Endothelial cell of umbilical vein (primary cell): Measurements from ENCODE around the gene TBC1D10A.

Experiments
- POLR2A ChIP-seq: IDR thresholded peaks from 2 replicates; pipeline ENCODE4 v1.6.1; 2012; ENCODE audit warnings: low read depth, mild to moderate bottlenecking, control low read depth, low read length
- POLR2AphosphoS5 ChIP-seq: IDR thresholded peaks from 2 replicates; pipeline ENCODE4 v1.6.1; 2012; ENCODE audit warnings: low read depth, mild to moderate bottlenecking, control low read depth, low read length, moderate library complexity; ENCODE audit not compliant: insufficient read depth

DNA sequence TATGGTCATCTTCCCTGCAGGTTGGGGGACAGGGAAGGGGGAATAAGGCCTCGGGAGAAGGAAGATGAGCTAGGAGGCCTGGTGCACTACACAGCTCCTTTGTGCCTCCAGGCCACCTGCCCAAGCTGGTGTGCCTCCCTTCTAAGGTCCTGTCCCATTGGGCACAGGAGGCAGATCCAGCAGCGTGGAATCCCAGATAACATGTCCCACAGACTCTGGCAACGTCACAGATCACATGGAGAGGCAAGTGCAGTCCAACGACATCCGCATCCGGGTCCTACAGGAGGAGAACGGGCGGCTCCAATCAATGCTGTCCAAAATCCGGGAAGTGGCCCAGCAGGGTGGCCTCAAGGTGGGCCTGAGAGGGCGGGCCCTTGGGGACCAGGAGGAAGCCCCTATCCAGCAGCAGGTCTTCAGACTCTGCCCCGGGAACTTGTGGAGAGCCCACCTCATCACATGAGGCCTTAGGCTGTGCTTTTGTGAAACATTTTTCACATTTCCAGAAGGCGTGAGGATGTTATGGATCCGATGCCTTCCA, 48.6 kb upstream of the TBC1D10A start:
- TF ChIP-seq POLR2A (no peak), POLR2AphosphoS5 (no peak)
